PC-3 (cell line): ENCODE measurements around the gene FN3K. TPM values are rescaled to one million over a fixed set of nuclear protein-coding genes. Genes with fewer than 3 reads are reported as not detected.
A peak's percentile ranks its signal among the peaks of the same experiment; 100 is the strongest.

Source experiments
- ATAC-seq: fragments of 200-7000 bp; cut with Tn5 transposase; 2 replicates; pipeline ENCODE4 v1.9.1; 2020; ENCODE audit warnings: mild to moderate bottlenecking, moderate library complexity
- BruUV-seq: library from RNA; stranded (reverse); fragments of 400-500 nt; replicated peaks from 2 replicates; lab custom pipeline; 2021; lab: Mats Ljungman, UMichigan
- CTCF ChIA-PET: fragments of 300-600 bp; sonication (Branson Sonifier 250); formaldehyde crosslinking; loops from one replicate; lab custom pipeline; 2022; ENCODE audit warnings: antibody characterized with exemption; lab: Charles Lee
- POLR2A ChIA-PET: fragments of 300-600 bp; sonication (Branson Sonifier 250); formaldehyde crosslinking; loops from one replicate; lab custom pipeline; 2022; ENCODE audit warnings: antibody characterized with exemption; ENCODE audit not compliant: unreplicated experiment; lab: Charles Lee
- DNase-seq: peaks from one replicate; pipeline ENCODE4 v3.0.0-alpha.2; 2015
- H2AFZ ChIP-seq: fragments of 300-600 bp; sonication (generic); 2 replicates; pipeline ENCODE4 v1.6.0; 2016; ENCODE audit warnings: antibody characterized with exemption, low read length
- H3F3A ChIP-seq: fragments of 300-600 bp; sonication (generic); one replicate; pipeline ENCODE4 v1.6.0; 2017; ENCODE audit warnings: antibody characterized with exemption, low read length, control low read depth, mild to moderate bottlenecking; ENCODE audit not compliant: unreplicated experiment
- H3K27ac ChIP-seq: fragments of 300-600 bp; sonication (generic); 2 replicates; pipeline ENCODE4 v1.5.1; 2016; ENCODE audit warnings: mild to moderate bottlenecking, low read length
- H3K27me3 ChIP-seq: fragments of 300-600 bp; sonication (generic); 2 replicates; pipeline ENCODE4 v1.6.1; 2016; ENCODE audit warnings: low read length, mixed read lengths
- H3K36me3 ChIP-seq: fragments of 300-600 bp; sonication (generic); 2 replicates; pipeline ENCODE4 v1.6.1; 2016; ENCODE audit warnings: low read depth, mixed run types, low read length, mixed read lengths
- H3K4me1 ChIP-seq: fragments of 300-600 bp; sonication (generic); 2 replicates; pipeline ENCODE4 v1.5.1; 2016; ENCODE audit warnings: low read length; ENCODE audit not compliant: insufficient read depth
- H3K4me2 ChIP-seq: fragments of 300-600 bp; sonication (generic); 2 replicates; pipeline ENCODE4 v1.6.0; 2016; ENCODE audit warnings: low read length
- H3K4me3 ChIP-seq: fragments of 300-600 bp; sonication (generic); 2 replicates; pipeline ENCODE4 v1.5.1; 2016; ENCODE audit warnings: mild to moderate bottlenecking, low read length, mixed read lengths
- H3K79me2 ChIP-seq: fragments of 300-600 bp; sonication (generic); 2 replicates; pipeline ENCODE4 v1.6.1; 2017; ENCODE audit warnings: low read length, mixed read lengths
- H3K9ac ChIP-seq: fragments of 300-600 bp; sonication (generic); 2 replicates; pipeline ENCODE4 v1.6.0; 2016; ENCODE audit warnings: mild to moderate bottlenecking, low read length
- H3K9me2 ChIP-seq: fragments of 300-600 bp; sonication (generic); replicated peaks from 2 replicates; pipeline ENCODE4 v1.6.1; 2016; ENCODE audit warnings: mixed run types, low read length, mixed read lengths
- H3K9me3 ChIP-seq: fragments of 300-600 bp; sonication (generic); 2 replicates; pipeline ENCODE4 v1.6.1; 2016; ENCODE audit warnings: low read length, mixed read lengths
- H4K20me1 ChIP-seq: fragments of 300-600 bp; sonication (generic); 2 replicates; pipeline ENCODE4 v1.6.1; 2016; ENCODE audit warnings: low read length, mixed read lengths
- CTCF ChIP-seq: fragments of 300-600 bp; sonication (generic); conservative IDR thresholded peaks from 2 replicates; pipeline ENCODE4 v1.5.1; 2017; ENCODE audit warnings: antibody characterized with exemption, low read depth, mild to moderate bottlenecking, low read length
- EZH2 ChIP-seq: fragments of 300-600 bp; sonication (generic); IDR thresholded peaks from one replicate; pipeline ENCODE4 v1.6.1; 2017; ENCODE audit warnings: antibody characterized with exemption, mild to moderate bottlenecking, low read length; ENCODE audit not compliant: unreplicated experiment
- EZH2phosphoT487 ChIP-seq: fragments of 300-600 bp; sonication (generic); IDR thresholded peaks from 2 replicates; pipeline ENCODE4 v1.6.1; 2018; ENCODE audit warnings: mild to moderate bottlenecking, antibody characterized with exemption, low read length, borderline replicate concordance
- intact Hi-C: fragments of 100-400 bp; cut with micrococcal nuclease; formaldehyde crosslinking; loops from 2 replicates; pipeline ENCODE4 v1.9.0; 2023
- total RNA-seq: library from RNA; depleted of rRNA; stranded (reverse); fragments of >200 nt; gene quantifications from 2 replicates; pipeline ENCODE4 v1.2.3, GENCODE V29; 2014

The FN3K gene
- total RNA-seq, 1 experiment from 2014 or later, result 8.4 TPM

GRCh38 chr17:82736511-82737185, 1.2 kb downstream of the FN3K start:
- ChIA-PET POLR2A (no interaction called here), CTCF (no interaction called here)
- Histone ChIP-seq H3K4me2 (peak overlapping the region; percentile 98), H3K27ac (no peak overlapping the region), H2AFZ (no peak overlapping the region), H3K79me2 (0 out of 2 replicates have a peak, but pooled peaks cover 4% of the 10 kb centered on the region), H3K36me3 (peaks cover 29% of the 10 kb centered on the region), H3K4me1 (peaks cover 6% of the 10 kb centered on the region; the same call in 1 of the 2 replicates), H3K9me2 (no peaks in the 10 kb centered on the region), H3K9me3 (peaks cover 5% of the 10 kb centered on the region; the same call in 1 of the 2 replicates), H3K4me3 (no peak overlapping the region; the same call in 1 of the 2 replicates), H3F3A (no peaks in the 10 kb centered on the region), H3K27me3 (no peaks in the 10 kb centered on the region), H4K20me1 (no peaks in the 10 kb centered on the region), H3K9ac (no peak overlapping the region)
- ATAC-seq (no peak), DNase-seq (no peak)
- intact Hi-C loops, result no loop called here
- BruUV-seq, result no TSS peak
- no peak for TF ChIP-seq EZH2phosphoT487
- TF ChIP-seq EZH2, result no peak
- TF ChIP-seq CTCF, result no peak

GRCh38 chr17:82737967-82738877, 2.8 kb downstream of the FN3K start:
- ChIA-PET POLR2A (no interaction called here), CTCF (no interaction called here)
- DNase-seq (no peak), ATAC-seq (no peak)
- no peaks in the 10 kb centered on the region for H4K20me1 ChIP-seq
- H3K4me2 ChIP-seq, result no peak overlapping the region
- H3K79me2 ChIP-seq, result 0 out of 2 replicates have a peak, but pooled peaks cover 4% of the 10 kb centered on the region
- peaks cover 2% of the 10 kb centered on the region; the same call in 1 of the 2 replicates for H3K9me3 ChIP-seq
- no TSS peak for BruUV-seq
- no peak overlapping the region for H3K9ac ChIP-seq
- peaks cover 6% of the 10 kb centered on the region; the same call in 1 of the 2 replicates for H3K4me1 ChIP-seq
- H3K27me3 ChIP-seq, result no peaks in the 10 kb centered on the region
- no peaks in the 10 kb centered on the region for H3K9me2 ChIP-seq
- H2AFZ ChIP-seq, result no peak overlapping the region
- intact Hi-C loops, result no loop called here
- H3K36me3 ChIP-seq, result peaks cover 31% of the 10 kb centered on the region
- TF ChIP-seq CTCF (no peak), EZH2phosphoT487 (no peak), EZH2 (no peak)
- H3K27ac ChIP-seq, result no peak overlapping the region
- no peaks in the 10 kb centered on the region for H3F3A ChIP-seq
- no peak overlapping the region for H3K4me3 ChIP-seq
